ENCODE measurements around the gene GEMIN7.

GRCh38 chr19:45086480-45086879 is 7.4 kb downstream of the GEMIN7 start:
- TF ChIP-seq YY1 (IDR thresholded peaks at IDR 0.05; ENCODE audit: low read depth) (no peak), CREB1 (IDR thresholded peaks at IDR 0.05; ENCODE audit: low read depth) (no peak), TAF1 (IDR thresholded peaks at IDR 0.05; ENCODE audit: low read depth) (no peak)
- TF ChIP-seq, protein P1, sequence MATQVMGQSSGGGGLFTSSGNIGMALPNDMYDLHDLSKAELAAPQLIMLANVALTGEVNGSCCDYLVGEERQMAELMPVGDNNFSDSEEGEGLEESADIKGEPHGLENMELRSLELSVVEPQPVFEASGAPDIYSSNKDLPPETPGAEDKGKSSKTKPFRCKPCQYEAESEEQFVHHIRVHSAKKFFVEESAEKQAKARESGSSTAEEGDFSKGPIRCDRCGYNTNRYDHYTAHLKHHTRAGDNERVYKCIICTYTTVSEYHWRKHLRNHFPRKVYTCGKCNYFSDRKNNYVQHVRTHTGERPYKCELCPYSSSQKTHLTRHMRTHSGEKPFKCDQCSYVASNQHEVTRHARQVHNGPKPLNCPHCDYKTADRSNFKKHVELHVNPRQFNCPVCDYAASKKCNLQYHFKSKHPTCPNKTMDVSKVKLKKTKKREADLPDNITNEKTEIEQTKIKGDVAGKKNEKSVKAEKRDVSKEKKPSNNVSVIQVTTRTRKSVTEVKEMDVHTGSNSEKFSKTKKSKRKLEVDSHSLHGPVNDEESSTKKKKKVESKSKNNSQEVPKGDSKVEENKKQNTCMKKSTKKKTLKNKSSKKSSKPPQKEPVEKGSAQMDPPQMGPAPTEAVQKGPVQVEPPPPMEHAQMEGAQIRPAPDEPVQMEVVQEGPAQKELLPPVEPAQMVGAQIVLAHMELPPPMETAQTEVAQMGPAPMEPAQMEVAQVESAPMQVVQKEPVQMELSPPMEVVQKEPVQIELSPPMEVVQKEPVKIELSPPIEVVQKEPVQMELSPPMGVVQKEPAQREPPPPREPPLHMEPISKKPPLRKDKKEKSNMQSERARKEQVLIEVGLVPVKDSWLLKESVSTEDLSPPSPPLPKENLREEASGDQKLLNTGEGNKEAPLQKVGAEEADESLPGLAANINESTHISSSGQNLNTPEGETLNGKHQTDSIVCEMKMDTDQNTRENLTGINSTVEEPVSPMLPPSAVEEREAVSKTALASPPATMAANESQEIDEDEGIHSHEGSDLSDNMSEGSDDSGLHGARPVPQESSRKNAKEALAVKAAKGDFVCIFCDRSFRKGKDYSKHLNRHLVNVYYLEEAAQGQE (IDR thresholded peaks at IDR 0.05; ENCODE audit: low read depth), result no peak
